Middle frontal gyrus (tissue), 1 donor: ENCODE results near the gene TUB.

ENCODE experiments used
- DNase-seq: peaks from one replicate; pipeline ENCODE4 v3.0.0-alpha.2; 2015; ENCODE audit warnings: low spot score; ENCODE audit errors: extremely low spot score

The TUB gene

DNA sequence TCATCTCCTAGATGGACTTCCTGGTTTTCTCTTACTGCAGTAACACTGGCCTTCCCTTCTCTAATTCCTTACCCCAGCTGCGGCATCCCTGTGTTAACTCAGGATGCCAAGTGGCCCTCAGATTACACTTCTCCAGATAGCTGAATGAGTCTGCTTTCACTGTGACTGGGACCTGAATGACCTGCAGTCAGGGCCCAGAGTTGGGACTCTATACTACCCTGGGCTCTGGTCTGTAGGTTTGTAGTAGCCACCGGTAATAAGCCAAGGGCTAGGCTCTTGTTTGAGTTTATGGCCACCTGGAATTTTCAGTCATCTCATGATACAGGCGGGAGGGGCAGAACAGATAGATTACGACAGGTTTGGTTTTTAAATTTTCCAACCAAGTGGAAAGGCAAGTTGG lies 24.1 kb downstream of the TUB start:
- DNase-seq, result no peak

DNA sequence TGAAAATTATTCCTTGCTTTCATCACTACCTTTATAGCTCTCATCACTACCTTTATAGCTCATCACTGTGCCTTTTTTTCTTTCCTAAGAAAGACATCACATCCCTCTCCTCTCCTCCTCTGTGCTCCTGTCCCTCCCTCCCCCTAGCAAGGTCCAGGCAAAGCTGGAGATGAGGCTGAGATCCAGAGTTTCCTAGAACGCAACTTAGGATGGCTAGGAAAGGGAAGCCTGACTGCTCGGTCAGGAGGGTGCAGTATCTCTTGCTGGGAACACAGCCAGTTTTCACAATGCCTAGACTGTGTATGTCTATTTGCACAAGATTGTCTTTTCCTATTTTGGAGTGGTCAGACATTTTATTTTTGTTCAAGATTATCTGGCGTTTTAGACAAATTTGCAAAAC lies 24.7 kb downstream of the TUB start:
- no peak for DNase-seq

DNA sequence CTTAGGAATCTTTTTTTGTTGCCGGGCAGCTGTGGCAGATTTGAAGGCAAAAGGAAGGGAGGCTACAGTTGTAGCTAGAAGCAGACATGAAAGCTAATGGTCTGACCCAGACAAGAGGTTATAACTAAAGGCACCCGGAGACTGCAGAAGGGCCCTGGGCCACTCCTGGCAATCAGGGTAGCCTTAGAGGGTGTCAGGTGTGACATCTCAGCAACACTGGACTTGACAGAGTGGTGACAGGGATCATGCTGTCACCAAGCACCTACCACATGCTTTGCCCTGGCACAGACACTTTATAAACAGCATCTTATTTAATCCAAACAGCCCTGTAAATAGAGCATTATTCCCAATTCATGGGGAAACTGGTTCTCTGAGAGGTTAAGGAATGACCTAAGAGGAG lies 25.7 kb downstream of the TUB start:
- DNase-seq, result no peak

DNA sequence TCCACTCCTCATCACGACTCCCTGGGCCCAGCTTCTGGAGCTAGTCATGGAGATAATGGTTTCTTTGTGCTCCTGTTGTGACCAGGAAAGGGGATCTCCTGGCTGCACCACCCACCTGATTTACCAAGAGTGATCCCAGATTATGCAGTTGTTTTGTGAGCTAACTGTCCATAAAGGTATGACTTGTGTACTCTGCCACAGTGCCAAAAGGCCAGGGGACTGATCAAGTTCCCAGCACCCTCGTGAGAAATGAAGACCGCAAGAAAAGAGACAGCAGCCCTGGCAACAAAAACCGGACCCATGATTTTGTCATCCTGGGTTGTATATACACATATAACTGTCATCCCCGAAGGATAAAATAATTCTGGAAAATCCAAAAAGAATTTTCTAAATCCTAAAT lies 26.6 kb downstream of the TUB start:
- DNase-seq, result no peak

DNA sequence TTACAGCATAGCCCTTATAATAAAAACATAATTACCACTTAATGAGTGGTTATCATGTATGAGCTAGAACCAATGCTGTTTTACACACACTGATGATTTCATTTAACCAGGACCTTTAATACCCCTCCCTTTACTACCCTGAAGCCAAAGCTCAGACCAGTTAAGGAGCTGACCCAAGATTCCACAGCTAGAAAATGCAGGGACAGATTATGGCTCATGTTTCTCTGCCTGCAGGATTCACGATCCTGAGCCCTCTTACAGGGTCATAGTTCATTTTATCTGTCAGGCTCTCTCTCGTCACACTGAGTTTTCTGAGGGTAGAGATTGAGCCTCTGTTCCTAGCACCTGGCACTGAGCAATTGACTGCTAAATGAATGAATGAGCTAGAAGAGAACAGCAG lies 27.4 kb downstream of the TUB start:
- DNase-seq, result no peak

DNA sequence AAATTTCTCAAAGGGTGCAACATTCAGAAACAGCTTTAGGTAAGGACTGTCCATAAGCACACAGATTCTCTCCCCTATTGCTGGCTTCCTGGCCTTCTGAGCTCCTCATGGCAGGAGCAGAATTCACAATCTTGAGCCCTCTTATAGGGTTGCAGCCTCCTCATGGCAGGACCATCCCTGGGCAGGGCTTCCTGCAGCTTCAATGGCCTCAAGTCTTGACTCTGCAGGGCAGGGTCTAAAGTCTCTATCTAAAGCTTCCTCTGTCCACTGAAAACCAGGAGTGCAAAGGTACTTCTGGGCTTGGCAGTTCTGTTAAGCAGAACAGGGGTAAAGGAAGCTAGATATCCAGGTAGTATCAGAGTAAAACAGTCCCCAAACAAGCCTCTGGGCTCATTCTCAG lies 28.7 kb downstream of the TUB start:
- no peak for DNase-seq

DNA sequence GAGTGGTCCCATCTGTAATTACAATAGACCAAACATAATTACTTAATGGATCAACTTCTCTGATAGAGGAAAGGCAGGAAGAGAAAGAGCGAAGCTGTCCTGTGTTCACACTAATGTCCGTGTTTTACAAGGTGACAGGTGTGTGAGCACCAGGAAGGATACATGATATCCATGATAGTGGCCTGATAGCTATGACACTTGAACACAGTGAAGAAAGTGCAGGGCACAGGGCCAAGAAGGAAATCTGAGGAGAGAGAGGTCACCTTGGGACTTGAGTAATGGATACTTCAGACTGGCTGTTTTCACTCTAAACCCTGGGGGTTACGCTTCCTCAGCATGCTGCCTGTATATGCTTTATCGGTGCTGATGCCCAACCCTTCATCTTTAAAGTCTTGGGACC lies 29.4 kb downstream of the TUB start:
- no peak for DNase-seq

DNA sequence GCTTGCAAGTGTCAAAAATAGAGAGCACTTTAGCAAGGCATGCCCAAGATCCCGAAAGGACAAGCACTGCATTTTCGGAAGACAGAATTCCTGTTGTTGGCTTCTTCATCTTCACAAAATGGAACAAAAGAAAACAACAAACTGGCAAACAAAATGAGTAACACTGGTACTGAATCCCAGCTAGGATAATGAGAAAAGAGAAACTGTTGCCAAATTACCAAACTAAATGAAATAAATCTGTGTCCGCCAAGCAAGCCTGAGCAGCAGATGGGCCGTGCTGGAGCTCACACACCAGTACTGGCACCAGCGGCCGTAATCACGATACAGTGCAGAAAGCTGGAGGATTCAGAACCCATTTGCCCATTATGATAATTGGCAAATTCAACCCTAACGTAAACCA lies 30.6 kb downstream of the TUB start:
- peak; percentile 45 for DNase-seq

DNA sequence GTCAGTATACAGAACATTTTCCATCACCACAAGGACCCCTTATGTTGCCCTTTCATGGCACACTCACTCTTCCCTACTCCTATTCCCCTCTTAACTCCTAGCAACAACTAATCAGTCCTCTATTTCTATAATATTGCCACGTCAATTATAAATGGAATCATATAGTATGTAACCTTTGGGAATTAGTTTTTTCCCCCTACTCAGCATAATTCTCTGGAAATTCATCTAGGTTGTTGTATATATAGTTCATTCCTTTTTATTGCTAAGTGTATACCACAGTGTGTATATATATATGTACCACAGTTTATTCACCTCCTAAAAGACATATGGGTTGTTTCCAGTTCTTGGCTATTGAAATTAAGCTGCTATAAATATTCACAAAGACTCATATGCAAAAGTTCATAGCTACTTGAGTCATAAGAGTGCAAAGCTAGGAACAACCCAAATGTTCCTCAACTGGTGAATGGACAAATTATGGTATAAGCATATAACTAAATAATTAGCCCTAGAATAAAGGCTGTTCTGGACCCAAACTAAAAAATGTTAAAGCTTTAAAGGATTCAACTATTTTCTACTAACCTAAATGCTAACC lies 41.3 kb downstream of the TUB start:
- no peak for DNase-seq

DNA sequence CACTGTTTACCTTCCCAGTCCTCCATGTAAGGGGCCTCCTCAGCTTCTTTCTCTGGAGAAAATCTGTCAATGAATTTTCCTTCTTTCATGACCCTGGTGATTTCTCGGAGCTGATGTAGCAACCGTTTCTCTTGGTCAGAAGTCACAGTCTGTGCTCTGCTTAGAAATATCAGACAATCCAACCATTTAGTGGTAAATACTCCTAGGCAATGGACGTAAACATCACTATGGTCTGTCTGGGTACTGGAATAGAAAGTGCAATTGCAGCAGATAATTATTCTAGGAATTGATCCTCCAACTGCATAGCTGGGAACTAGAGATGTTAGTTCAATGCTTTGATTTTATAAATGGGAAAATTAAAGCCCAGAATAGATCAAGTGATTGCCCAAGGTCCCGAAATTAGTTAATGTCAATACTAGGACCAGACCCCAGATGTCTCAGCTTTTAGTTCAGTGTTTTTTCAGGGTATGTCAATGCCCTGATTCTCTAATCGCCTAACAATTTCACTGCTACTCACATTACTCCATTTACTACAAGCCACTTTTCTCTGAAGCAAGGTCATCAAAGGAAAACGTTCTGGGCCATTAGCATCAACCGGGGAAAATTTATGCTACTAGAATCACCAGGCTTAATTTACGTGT lies 45.8 kb downstream of the TUB start:
- no peak for DNase-seq

DNA sequence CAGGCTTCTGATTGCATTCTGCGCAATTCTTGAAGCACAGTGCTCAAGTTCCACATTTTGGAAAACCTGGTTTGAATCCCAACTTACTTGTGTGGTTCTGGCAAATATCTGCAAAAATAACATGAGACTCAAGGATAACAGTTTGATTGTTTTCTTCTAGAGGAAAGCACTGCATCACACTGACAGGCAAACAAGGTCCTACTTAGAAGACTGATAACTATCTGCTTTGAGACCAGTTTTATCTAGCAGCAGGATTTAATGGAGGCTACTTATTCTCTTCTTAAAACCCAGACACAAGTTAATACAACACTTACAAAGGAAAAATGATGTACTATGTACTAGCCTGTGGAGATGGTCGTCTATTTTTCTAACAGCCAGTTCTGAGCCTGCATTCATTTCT lies 46.4 kb downstream of the TUB start:
- DNase-seq, result no peak

DNA sequence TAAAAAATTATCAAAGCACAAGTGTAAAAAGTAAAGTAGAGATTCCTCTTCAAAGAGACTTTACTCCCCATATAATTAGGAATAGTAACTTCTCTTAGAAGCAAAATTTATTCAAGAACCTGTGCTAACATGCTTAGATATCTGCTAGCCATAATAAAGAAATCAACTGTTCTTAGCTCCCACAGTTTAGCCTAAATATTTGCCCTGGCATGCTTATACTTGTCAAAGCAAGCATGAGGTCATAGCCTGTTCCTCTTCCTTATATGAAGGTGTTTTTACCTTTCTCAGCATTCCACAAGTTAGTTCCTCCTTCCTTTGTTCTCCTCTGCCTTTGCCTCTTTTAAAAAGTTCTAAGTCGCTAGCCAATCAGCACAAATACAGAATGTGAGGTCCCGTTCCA lies 57.5 kb downstream of the TUB start:
- DNase-seq, result no peak

DNA sequence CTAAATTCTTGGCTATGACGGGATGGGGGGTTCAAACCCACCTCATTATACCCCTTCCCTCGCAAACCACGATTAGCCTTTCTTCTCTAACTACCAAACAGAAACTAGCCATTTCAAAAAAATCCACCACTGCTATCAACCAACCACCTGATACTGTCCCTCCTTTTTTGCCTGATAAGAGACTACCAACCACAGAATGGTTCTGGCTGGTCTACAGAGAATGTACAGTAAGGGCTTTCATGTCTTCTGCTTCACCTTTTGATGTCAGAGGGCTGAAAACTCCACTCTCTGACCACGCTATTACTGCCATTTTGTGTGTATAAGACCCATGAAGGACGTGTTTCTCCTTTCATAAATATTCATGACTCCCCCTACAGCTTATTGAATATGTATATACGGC lies 68.7 kb downstream of the TUB start:
- no peak for DNase-seq
